Stomach (tissue), 9 donors: ENCODE data around the gene PTGR2. TPM values are rescaled to one million over a fixed set of nuclear protein-coding genes. Genes with fewer than 3 reads are reported as not detected.

Experiments used
- DNase-seq, 2 donors: peaks; one replicate each; pipeline versions ENCODE4 v3.0.0 to v3.0.0-alpha.2; 2013 to 2019
- H3K27ac ChIP-seq, 5 donors: fragments of 200-600 bp in 4 of 5; sonication (generic) in 4 of 5; one replicate each; pipeline ENCODE4 v1.5.1; 2013 to 2019; ENCODE audit warnings: mild to moderate bottlenecking in 1 of 5, moderate library complexity in 1 of 5
- H3K27me3 ChIP-seq, 3 donors: fragments of 200-600 bp; sonication (generic); one replicate each; pipeline ENCODE4 v1.5.1; 2017 to 2019; ENCODE audit warnings: mixed run types in 1 of 3
- H3K36me3 ChIP-seq, 4 donors: fragments of 200-600 bp; sonication (generic); 1 replicate in 3 of 4; 2 replicates in 1 of 4; pipeline ENCODE4 v1.5.1; 2016 to 2019
- H3K4me1 ChIP-seq, 4 donors: fragments of 200-600 bp; sonication (generic); one replicate each; pipeline ENCODE4 v1.5.1; 2016 to 2019
- H3K4me3 ChIP-seq, 4 donors: fragments of 200-600 bp; sonication (generic) in 3 of 4; one replicate each; pipeline ENCODE4 v1.5.1; 2016 to 2019; ENCODE audit warnings: mild to moderate bottlenecking in 1 of 4
- H3K9me3 ChIP-seq, 4 donors: fragments of 200-600 bp; sonication (generic); one replicate each; pipeline ENCODE4 v1.5.1; 2016 to 2019
- EP300 ChIP-seq: sonication (generic); formaldehyde crosslinking; IDR thresholded peaks from one replicate; pipeline ENCODE4 v1.6.1; 2017; ENCODE audit warnings: antibody characterized with exemption
- POLR2A ChIP-seq, 4 donors: fragments of 450-650 bp; IDR thresholded peaks; one replicate each; pipeline ENCODE4 v1.6.1; 2016; ENCODE audit warnings: antibody characterized with exemption in 4 of 4, control low read depth in 2 of 4, mild to moderate bottlenecking in 1 of 4, moderate library complexity in 1 of 4
- POLR2AphosphoS5 ChIP-seq, 3 donors: sonication (generic); formaldehyde crosslinking; IDR thresholded peaks; one replicate each; pipeline ENCODE4 v1.6.1; 2016; ENCODE audit warnings: antibody characterized with exemption in 3 of 3
- WGBS, 5 donors: extraction: QIAGEN DNeasy Blood & Tissue Kit in 3 of 5; methylation state at CpG; one replicate each; pipeline versions ENCODE4 v1.1.5 to v1.1.7; 2013 to 2018; 5-methylcytosine and 5-hydroxymethylcytosine counted together
- intact Hi-C: fragments of 100-400 bp; cut with DNase I; formaldehyde crosslinking; loops from one replicate; pipeline ENCODE4 v1.15.1; 2023; ENCODE audit warnings: low total_unique reads
- polyA plus RNA-seq, 3 donors: library from polyadenylated mRNA; stranded (reverse); fragments of 200-250 nt; gene quantifications; one replicate each; pipeline ENCODE4 v1.2.3, GENCODE V29; 2013
- total RNA-seq, 5 donors: library from RNA; depleted of rRNA; stranded (reverse); fragments of >200 nt; gene quantifications; one replicate each; pipeline versions ENCODE4 v1.1.0 to v1.2.3, GENCODE V29; 2014 to 2016
- TF ChIP-seq, protein P1 (sequence below), 7 experiments: fragments of 450-650 bp in 4 of 7; fragments of 200-600 bp in 3 of 7; sonication (generic) in 3 of 7; IDR thresholded peaks; one replicate each; pipeline ENCODE4 v1.5.1; 2016 to 2019; ENCODE audit warnings: antibody characterized with exemption in 7 of 7, control low read depth in 2 of 7, mild to moderate bottlenecking in 1 of 7
- donor health status: healthy with polysubstance abuse.
- donor health status: Bipolar disorder and iron deficiency.
- donor health status: healthy.

PTGR2 gene
- total and polyA plus RNA-seq, 8 donors: 0.58 to 17.0 (median 5.1) TPM

DNA sequence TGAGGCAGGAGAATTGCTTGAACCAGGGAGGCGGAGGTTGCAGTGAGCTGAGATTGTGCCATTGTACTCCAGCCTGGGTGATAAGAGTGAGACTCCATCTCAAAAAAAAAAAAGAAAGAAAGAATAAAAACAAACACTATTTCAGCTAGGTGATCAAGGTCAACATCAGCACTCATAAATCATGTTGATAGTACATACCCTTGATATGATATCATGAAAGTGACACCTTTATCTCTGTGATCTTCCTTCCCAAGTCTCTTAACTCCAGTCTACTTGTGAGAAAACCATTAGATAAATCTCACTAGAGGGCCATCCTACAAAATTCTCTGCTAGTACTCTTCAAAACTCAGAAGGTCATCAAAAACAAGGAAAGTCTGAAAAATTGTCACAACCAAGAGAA lies 44.2 kb upstream of the PTGR2 start:
- DNase-seq: no peak
- H3K27ac ChIP-seq: no peak overlapping the region
- no peaks in the 10 kb centered on the region for H3K9me3 ChIP-seq
- H3K36me3 ChIP-seq: peaks cover 0 to 6% (median 3%) of the 10 kb centered on the region in 4 donors
- peaks cover 0 to 6% (median 2%) of the 10 kb centered on the region in 4 donors for H3K4me1 ChIP-seq
- H3K4me3 ChIP-seq: no peak overlapping the region
- intact Hi-C loops: no loop called here
- H3K27me3 ChIP-seq: no peaks in the 10 kb centered on the region
- 94 to 100% (median 96%) methylated on average over 1 of the region's 1 CpG for WGBS, 5 donors
- no peak for TF ChIP-seq POLR2A (IDR thresholded peaks at IDR 0.05)
- TF ChIP-seq, protein P1, sequence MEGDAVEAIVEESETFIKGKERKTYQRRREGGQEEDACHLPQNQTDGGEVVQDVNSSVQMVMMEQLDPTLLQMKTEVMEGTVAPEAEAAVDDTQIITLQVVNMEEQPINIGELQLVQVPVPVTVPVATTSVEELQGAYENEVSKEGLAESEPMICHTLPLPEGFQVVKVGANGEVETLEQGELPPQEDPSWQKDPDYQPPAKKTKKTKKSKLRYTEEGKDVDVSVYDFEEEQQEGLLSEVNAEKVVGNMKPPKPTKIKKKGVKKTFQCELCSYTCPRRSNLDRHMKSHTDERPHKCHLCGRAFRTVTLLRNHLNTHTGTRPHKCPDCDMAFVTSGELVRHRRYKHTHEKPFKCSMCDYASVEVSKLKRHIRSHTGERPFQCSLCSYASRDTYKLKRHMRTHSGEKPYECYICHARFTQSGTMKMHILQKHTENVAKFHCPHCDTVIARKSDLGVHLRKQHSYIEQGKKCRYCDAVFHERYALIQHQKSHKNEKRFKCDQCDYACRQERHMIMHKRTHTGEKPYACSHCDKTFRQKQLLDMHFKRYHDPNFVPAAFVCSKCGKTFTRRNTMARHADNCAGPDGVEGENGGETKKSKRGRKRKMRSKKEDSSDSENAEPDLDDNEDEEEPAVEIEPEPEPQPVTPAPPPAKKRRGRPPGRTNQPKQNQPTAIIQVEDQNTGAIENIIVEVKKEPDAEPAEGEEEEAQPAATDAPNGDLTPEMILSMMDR (IDR thresholded peaks at IDR 0.05): no peak
- no peak for TF ChIP-seq POLR2AphosphoS5 (IDR thresholded peaks at IDR 0.05)
- TF ChIP-seq EP300: no peak

DNA sequence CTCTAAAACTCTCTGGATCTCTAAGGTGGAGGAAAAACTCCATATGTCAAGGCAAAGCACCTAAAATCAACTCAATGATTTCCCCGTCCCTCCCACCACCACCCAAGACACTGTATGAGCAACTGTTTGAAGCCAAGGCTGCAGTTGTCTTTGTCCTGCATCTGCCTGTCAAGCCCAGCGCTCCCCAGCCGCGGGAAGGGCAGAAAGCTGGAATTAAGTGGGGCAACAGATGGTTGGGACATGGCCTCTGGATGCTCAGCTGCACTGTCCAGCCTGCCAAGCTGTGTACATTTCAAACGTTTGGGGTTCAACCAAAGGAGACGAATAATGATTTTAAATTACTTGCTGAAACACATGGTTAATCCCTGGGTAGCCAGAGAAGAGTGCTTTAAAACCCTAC lies 42.2 kb upstream of the PTGR2 start:
- no peaks in the 10 kb centered on the region for H3K9me3 ChIP-seq
- TF ChIP-seq EP300 (no peak), POLR2AphosphoS5 (IDR thresholded peaks at IDR 0.05) (no peak), POLR2A (IDR thresholded peaks at IDR 0.05) (no peak)
- TF ChIP-seq, protein P1 (IDR thresholded peaks at IDR 0.05): no peak
- no peaks in the 10 kb centered on the region for H3K36me3 ChIP-seq
- no peaks in the 10 kb centered on the region for H3K27me3 ChIP-seq
- WGBS, 5 donors: 67 to 77% (median 69%) methylated on average over 6 of the region's 6 CpGs
- no peak overlapping the region for H3K4me3 ChIP-seq
- no peaks in the 10 kb centered on the region for H3K4me1 ChIP-seq
- no peak for DNase-seq
- intact Hi-C loops: no loop called here
- no peak overlapping the region for H3K27ac ChIP-seq

DNA sequence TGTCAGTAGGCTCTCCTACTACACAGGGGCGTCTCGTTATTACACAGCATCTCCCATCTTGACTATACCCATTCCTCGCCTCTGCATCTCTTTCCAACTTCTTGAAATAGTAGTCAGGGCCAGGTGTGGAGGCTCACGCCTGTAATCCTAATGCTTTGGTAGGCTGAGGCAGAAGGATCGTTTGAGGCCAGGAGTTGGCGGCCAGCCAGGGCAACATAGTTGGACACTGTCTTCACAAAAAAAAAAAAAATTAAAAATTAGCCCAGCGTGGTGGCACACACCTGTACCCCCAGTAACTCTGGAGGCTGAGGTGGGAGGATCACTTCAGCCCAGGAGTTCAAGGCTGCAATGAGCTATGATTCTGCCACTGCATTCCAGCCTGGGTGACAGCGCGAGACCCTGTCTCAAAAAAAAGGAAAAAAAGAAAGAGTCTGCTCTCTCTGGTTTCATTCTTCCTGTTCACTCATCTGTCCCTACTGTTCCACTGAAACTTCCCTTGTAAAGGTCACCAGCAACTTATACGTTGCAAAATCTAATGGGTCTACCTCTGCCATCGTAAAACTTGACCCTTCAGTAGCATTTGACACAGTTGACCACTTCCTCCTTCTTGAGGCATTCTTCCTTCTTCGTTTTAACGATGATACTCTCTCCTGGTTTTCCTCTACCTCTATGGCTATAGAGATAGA lies 41.0 kb upstream of the PTGR2 start:
- TF ChIP-seq POLR2AphosphoS5 (IDR thresholded peaks at IDR 0.05): no peak
- TF ChIP-seq, protein P1 (IDR thresholded peaks at IDR 0.05): no peak
- no peak for TF ChIP-seq EP300
- no peak for TF ChIP-seq POLR2A (IDR thresholded peaks at IDR 0.05)
- Histone ChIP-seq H3K4me3 (no peak overlapping the region), H3K4me1 (no peaks in the 10 kb centered on the region), H3K36me3 (no peaks in the 10 kb centered on the region), H3K9me3 (no peaks in the 10 kb centered on the region), H3K27me3 (no peaks in the 10 kb centered on the region), H3K27ac (no peak overlapping the region)
- 84 to 87% (median 86%) methylated on average over 13 of the region's 13 CpGs for WGBS, 5 donors
- DNase-seq: no peak
- intact Hi-C loops: no loop called here

DNA sequence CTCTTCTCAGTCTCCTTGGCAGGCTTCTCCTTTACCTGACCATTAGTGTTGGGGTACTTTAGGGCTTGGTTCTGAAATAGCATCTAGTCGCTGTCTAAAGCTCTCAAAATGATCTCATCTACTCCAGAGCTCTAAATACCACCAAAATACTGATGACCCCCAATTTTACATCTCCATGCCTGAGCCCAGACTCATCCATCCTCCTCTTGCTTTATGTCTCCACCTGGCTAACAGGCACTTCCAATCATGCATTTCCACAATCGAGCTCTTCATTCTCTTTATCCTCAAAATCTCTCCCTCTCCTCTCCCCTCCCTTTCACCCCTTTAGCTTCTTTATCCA lies 40.5 kb upstream of the PTGR2 start:
- Histone ChIP-seq H3K4me1 (no peaks in the 10 kb centered on the region), H3K36me3 (no peaks in the 10 kb centered on the region), H3K9me3 (no peaks in the 10 kb centered on the region), H3K27ac (no peak overlapping the region), H3K4me3 (no peak overlapping the region), H3K27me3 (no peaks in the 10 kb centered on the region)
- no peak for DNase-seq
- 83 to 97% (median 89%) methylated on average over 2 of the region's 2 CpGs for WGBS, 5 donors
- TF ChIP-seq POLR2AphosphoS5 (IDR thresholded peaks at IDR 0.05) (no peak), POLR2A (IDR thresholded peaks at IDR 0.05) (no peak), EP300 (no peak)
- TF ChIP-seq, protein P1 (IDR thresholded peaks at IDR 0.05): no peak
- intact Hi-C loops: no loop called here
